DMS 273 (cell line): ENCODE measurements around the gene PRKCZ.

Experiments
- DNase-seq: peaks from one replicate; lab custom pipeline; 2025; ENCODE audit not compliant: unreplicated experiment; lab: John Stamatoyannopoulos, UW

The PRKCZ gene

DNA sequence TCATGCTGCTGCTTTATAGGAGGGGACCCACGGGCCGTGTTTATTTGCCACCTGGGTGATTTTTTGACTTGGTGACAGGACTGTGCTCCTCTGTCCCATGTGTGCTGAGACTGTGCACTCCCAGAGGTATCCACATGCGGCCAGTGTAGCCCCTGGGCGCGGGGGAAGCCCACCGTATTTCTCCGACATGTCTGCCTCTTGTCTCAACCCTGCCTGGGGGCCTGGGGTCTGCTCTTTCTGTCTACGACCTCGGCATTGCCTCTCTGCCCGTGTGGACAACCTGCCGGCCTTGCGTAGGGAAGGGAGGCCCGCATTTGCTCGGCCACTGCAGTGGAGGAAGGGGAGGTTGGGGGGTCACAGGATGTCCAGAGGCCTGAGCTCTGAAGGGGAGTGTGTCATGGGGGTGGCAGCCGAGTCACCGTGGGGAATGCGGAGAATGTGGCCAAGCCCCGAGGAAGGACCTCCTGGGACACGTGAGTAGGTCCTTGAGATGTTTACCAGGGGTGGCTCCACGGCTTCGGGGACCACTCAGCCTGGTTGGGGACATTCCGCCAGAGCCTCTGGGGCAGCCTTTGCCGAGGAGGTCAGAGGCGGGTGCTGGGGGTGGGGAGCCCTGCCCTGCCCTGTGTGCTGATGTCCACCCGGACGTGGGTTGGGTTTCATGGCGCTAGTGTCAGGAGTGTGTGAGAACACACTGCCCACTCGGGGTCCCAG is 11.0 kb downstream of the PRKCZ start:
- no peak for DNase-seq

DNA sequence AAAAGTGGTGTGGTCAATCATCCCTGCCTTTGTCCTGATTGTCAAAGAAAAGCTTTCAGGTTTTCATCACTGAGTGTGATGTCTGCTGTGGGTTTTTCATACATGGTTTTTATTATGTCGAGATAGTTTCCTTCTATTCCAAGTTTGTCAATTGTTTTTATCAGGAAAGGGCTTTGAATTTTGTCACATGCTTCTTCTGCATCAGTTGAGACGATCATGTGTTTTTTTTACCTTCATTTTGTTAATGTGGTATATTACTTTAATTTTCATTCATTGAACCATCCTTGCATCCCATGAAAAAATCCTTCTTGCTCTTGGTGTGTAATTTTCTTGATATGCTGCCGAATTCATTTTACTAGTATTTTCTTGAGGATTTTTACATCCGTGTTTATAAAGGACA is 15.5 kb downstream of the PRKCZ start:
- no peak for DNase-seq

GRCh38 chr1:2067393-2067792 is 17.2 kb downstream of the PRKCZ start:
- DNase-seq: no peak

GRCh38 chr1:2067981-2068380 is 17.8 kb downstream of the PRKCZ start:
- no peak for DNase-seq

- no peak for DNase-seq
Measured at GRCh38 chr1:2068951-2069350, 18.7 kb downstream of the PRKCZ start.

DNA sequence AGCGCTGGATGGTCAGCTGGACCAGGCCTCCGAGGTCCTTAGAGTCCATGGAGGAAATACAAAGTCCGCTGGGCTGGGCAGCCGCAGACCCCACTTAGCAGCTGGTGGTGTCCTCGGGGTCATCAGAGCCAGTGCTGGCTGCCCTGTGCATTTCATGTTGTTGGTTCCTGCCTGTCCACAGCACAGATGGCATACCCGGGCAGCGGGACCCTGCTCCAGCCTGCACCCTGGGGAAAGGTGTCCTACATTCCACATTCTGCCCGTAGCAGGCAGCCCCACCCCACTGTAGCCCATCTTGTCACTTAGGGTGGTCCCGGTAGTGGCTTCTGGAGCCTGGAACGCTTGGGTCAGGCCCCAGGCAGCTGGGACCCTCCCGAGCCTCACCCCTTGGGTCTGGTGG is 19.8 kb downstream of the PRKCZ start:
- DNase-seq: no peak

- DNase-seq: no peak
Measured at GRCh38 chr1:2070800-2071530, 20.8 kb downstream of the PRKCZ start.

DNA sequence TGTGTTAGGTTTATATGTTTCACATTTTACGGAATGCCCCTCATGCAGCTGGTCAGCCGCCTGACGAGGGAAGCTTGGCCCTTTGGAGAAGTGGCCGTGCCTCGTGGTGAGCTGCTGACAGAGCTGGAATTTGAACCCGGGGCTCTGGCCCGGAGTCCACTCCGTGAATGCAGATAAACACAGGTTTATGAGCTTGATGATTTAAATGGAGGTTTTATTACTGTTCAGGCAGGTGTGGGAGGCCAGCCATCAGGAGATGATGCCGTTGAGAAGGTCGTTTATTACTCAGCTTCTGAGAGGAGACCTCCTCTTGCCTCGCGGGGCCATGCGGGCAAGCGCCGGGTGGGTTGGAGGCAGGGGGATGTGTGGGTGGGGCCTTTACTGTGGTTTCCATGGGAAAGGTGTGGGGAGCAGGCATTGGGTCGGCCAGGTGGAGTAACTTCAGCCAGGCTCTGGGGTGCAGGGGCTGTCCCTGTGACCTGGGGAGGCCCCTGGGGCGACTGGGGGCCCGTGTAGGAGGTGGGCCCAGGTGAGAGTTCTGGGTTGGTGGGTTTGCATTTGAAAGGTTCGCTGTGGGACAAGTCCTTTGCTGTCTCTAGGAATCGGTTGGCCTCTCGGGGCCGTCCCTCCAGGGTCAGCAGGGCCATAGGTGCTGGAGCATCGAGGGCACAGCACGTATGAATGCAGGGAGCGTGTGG is 22.0 kb downstream of the PRKCZ start:
- no peak for DNase-seq

DNA sequence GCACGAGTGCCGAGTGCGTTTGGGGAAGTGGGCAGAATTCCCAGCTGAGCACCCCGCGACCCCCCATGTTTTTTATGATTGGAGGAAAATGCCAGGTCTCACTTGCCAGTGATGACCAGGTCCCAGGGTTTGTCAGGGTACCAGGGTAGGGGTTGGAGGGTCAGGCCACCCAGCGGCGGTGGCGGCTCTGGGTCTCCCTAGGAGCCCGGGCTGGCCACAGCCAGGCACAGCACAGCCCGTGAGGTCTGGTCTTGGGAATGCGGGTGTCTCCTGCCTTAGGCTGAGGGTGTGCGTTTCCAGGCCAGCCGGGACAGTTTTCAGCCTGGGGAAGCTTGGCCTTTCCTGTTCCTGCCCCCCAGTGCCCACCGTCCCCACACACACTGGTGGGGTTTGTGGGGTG is 22.7 kb downstream of the PRKCZ start:
- DNase-seq: no peak

DNA sequence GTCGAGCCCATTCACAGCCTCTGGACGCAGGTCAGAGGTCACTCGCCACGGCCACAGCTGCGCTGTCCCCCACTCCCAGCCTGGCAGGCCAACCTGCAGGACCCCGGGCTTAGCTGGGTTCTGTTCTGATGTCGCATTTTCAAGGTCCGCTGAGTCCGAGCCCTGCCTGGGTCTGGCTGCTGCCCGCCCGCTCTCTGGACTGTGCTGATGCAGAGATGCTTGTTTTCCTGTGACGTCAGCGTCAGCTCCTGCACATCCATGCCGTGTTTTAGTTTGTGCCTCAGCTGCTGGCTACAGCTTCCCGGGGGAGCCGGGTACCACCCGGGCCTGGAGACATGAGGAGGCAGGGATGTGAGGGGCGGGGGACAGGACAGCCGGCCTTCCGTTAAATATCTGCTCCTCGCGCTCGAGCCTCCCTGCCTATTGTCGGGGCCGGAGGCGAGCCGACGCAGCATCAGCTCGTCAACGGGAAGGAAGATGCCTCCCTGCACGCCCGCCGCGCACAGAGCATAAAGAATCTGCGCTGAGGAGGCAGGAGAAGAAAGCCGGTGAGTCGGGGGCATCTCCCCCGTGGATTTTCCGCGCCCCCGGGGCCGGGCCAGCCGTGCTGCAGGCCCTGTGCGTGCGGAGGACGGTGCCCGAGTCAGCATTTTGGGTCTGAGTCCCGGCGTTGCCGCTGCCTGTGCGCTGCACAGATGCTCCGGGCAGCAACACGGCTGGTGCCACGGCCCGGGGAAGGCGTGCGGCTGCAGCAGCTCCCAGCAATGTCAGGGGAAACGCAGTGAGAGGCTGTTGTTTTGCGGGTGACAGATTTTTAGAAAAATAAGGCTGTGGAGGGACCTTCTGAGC is 23.4 kb downstream of the PRKCZ start:
- DNase-seq: peak; percentile 25

DNA sequence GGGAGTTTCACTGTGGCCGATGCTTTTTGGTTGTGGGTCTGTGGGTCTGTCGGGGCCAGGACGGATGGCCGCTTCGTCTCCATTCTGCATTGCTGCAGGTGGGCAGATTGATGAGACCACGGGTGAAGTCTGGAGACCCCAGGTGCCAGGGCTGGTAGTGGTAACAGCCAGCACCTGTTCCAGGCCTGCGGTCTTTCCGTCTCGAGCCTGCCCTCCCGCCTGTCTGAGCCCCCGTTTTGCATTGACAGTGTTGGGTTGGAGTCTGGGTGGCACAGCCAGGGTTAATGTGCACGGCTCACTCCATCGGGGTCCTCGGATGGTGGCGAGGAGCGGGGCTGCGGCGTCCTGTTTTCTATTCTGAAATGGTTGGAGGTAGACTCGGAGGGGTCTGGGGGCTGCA is 24.2 kb downstream of the PRKCZ start:
- no peak for DNase-seq

DNA sequence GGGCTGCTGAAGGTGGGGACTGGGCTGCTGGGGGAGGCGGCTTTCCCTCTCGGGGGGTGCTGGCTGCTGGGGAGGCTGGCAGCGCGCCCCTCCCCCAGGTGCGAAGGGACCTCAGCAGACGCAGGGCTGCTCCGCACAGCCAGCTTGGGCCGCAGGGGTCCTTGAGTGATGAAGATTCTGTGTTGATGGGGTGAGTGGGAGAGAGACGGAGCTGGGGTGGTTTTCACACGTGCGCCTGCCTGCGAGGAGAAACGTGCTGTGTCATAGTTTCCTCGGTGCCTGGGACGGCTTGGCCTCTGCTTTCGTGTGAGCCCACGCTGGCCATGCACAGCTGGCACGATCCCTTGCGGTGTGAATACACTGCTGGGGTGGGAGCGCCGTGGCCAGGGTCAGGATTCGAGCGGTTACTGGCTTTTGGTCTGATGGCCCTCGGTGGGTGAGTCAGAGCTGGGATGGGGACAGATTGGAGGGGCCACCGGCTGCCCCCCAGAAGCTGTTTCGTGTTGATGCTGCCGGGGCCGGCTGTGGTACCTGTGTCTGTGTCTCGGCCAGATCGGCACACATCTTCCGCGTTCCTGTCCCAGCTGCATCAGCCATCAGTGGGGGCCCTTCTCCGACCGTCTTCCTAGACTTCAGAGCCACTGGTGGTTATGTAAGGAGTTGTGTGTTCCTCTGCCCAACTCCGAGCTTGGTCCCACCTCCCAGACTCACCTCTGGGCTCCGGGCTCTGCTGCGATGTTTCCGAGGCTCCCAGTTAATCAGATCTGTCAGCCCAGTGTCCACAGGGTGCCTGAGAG is 24.9 kb downstream of the PRKCZ start:
- DNase-seq: no peak

DNA sequence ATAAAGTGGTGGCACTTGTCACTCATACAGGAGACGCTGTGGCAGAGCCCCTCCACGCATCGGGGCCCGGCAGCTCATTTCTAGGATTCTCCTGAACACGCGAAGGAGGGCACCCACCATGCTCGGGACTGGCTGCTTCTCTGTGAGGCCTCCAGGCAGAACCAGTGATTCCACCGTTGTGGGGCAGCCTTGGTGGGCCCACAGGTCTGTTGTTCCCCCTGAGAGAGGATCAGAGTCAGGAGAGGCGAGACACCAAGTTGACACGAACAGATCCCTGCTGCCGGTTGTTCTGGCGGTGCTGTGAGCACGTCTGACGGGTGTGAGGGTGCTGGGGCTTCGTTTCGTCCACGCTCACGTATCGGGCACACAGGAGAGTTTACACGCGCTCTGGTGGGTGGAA is 26.6 kb downstream of the PRKCZ start:
- DNase-seq: no peak

DNA sequence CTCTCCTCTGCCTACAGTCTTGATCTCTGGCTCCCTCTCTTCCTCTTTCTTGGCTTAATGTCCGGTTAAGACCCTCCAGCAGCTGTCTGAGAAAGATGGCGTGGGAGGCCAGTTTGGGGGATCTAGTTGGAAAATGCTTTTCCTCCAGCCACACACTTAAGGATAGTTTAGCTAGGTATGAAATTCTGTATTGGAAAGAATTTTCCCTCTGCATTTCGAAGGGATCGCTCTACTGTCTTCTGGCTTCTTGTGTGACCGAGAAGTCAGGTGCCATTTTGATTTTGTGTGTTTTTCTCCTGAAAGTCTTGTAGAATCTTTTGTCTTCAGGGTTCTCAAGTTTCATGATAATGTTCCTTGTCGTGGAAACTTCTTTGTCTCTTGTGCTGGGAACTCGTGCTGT is 28.0 kb downstream of the PRKCZ start:
- no peak for DNase-seq

GRCh38 chr1:2079396-2080085 is 29.3 kb downstream of the PRKCZ start:
- no peak for DNase-seq

- DNase-seq: no peak
Measured at GRCh38 chr1:2080140-2080539, 29.9 kb downstream of the PRKCZ start.

- no peak for DNase-seq
Measured at GRCh38 chr1:2080884-2081283, 30.7 kb downstream of the PRKCZ start.

DNA sequence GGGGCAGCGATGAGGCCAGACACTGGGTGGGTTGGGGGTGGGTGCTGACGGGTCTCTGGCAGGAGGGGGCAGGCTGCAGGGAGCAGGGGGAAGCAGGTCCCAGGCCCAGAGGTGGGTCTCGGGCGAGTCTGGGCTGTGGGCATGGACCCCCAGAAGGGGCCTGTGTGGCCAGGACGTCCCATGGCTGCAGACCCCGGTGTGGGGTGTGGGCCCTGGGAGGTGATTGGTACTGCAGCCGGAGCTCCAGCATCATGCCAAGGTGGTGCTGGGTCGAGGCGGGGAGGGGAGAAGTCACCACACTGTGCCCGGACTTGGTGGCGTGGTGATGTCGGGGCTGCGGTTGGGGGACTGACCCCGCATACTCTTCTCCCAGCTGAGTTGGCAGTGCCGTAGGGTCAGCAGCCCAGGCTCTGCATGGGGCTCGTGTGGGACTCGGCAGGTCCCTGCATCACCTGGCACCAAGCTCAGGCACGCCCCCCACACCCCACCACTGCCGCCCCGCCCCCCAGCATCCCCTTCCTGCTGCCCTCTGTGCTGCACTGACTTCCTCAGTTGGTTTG is 31.2 kb downstream of the PRKCZ start:
- no peak for DNase-seq

DNA sequence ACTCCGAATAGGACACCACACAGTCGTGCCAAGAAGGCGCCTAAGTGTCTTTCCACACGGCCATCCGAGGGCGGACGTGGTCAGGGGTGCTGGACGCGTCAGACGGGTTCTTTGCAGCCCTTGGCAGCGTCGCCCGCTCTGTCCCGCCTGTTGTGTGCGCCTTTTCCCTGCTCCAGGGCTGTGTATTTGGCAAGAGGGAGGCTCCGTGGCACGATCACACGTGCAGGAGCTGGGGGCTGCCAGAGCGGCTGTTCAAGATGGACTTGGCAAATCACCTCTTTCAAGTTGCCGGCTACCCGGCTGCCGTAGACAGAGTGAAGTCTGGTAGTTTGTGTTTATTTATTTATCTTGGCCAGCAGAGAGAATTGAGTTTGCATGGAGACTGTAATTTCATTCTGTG is 31.9 kb downstream of the PRKCZ start:
- DNase-seq: peak; percentile 43

GRCh38 chr1:2083666-2084065 is 33.5 kb downstream of the PRKCZ start:
- DNase-seq: no peak
